K562 (cell line): Measurements from ENCODE around the gene SMIM22.

Experiments used
- EP300 ChIP-seq: IDR thresholded peaks from 2 replicates; pipeline ENCODE4 v1.6.1; 2012; ENCODE audit warnings: low read length, improper control_type of control experiment
- MAFK ChIP-seq: IDR thresholded peaks from 2 replicates; pipeline ENCODE4 v1.6.1; 2011; ENCODE audit warnings: low read length, improper control_type of control experiment

DNA sequence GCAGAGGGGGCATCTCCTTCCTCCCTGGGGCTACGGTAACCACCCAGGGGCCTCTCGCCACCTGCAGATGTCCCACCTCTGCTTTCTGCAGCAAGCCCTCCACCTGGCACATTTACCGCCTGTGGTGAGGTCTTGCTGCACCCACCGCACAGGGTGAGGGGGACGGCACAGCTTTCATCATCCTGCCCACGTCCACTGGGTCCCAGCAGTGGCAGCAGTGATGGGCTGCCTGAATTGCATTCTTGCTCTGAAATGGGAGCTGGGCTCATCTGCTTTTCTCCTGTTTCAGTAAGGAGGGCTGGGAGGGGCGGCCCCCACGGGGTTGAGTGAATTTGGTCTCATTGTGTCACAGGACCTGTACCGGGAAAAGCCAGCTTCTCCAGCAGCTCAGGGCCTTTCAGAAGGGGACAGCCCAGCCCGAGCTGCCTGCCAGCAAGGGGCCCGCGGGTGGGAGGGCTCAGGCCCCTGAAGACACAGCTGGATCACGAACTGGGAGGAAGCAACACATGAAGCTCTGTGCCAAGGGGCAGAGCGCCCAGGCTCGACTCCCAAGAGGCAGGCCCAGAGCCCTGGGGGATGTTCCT is 48.1 kb upstream of the SMIM22 start:
- TF ChIP-seq EP300: no peak
- TF ChIP-seq MAFK: no peak
